ENCODE measurements around the gene PRKCA.

The PRKCA gene

GRCh38 chr17:66460558-66460957 is 158.1 kb downstream of the PRKCA start:
- H3K27ac ChIP-seq (replicated peaks) = peak overlapping the region; percentile 84

GRCh38 chr17:66461343-66461995 is 159.1 kb downstream of the PRKCA start:
- Histone ChIP-seq H3K27ac (replicated peaks) (peak overlapping the region; percentile 84), H3K4me3 (replicated peaks; ENCODE audit: insufficient read depth, low read length) (no peak overlapping the region), H3K27me3 (ENCODE audit: insufficient read depth, poor library complexity, severe bottlenecking) (no peaks in the 10 kb centered on the region)
- DNase-seq (ENCODE audit: low read depth in 1 of 2, low spot score in 1 of 2) = peak in 1 of 2 experiments; percentile 34
- TF ChIP-seq POLR2AphosphoS5 (IDR thresholded peaks at IDR 0.05; ENCODE audit: low read depth) (no peak), SPI1 (IDR thresholded peaks at IDR 0.05; ENCODE audit: borderline replicate concordance, low read depth) (peak; percentile 73)

More at GRCh38 chr17:66460558-66460957, 158.1 kb downstream of the PRKCA start:
- DNase-seq (ENCODE audit: low read depth in 1 of 2, low spot score in 1 of 2) = peak in 1 of 2 experiments; percentile 20
- Histone ChIP-seq H3K4me3 (replicated peaks; ENCODE audit: insufficient read depth, low read length) (no peak overlapping the region), H3K27me3 (ENCODE audit: insufficient read depth, poor library complexity, severe bottlenecking) (no peaks in the 10 kb centered on the region)
- TF ChIP-seq POLR2AphosphoS5 (IDR thresholded peaks at IDR 0.05; ENCODE audit: low read depth) (no peak), GABPA (IDR thresholded peaks at IDR 0.05; ENCODE audit: low read depth) (no peak), CTCF (IDR thresholded peaks at IDR 0.05; ENCODE audit: insufficient read depth, low read length) (no peak), SPI1 (IDR thresholded peaks at IDR 0.05; ENCODE audit: borderline replicate concordance, low read depth) (no peak), REST (IDR thresholded peaks at IDR 0.05; ENCODE audit: insufficient replicate concordance, low read depth) (no peak)

GRCh38 chr17:66462010-66462409 is 159.6 kb downstream of the PRKCA start:
- TF ChIP-seq REST (IDR thresholded peaks at IDR 0.05; ENCODE audit: insufficient replicate concordance, low read depth) = no peak
- no peak for TF ChIP-seq POLR2AphosphoS5 (IDR thresholded peaks at IDR 0.05; ENCODE audit: low read depth)
- no peak for TF ChIP-seq SPI1 (IDR thresholded peaks at IDR 0.05; ENCODE audit: borderline replicate concordance, low read depth)
- TF ChIP-seq CTCF (IDR thresholded peaks at IDR 0.05; ENCODE audit: insufficient read depth, low read length) = no peak
- no peak for TF ChIP-seq GABPA (IDR thresholded peaks at IDR 0.05; ENCODE audit: low read depth)
- H3K27ac ChIP-seq (replicated peaks) = peak overlapping the region; percentile 84
- DNase-seq (ENCODE audit: low read depth in 1 of 2, low spot score in 1 of 2) = peak in 1 of 2 experiments; percentile 60
- no peaks in the 10 kb centered on the region for H3K27me3 ChIP-seq (ENCODE audit: insufficient read depth, poor library complexity, severe bottlenecking)
- no peak overlapping the region for H3K4me3 ChIP-seq (replicated peaks; ENCODE audit: insufficient read depth, low read length)

- DNase-seq (ENCODE audit: low read depth in 1 of 2, low spot score in 1 of 2) = no peak
- no peaks in the 10 kb centered on the region for H3K27me3 ChIP-seq (ENCODE audit: insufficient read depth, poor library complexity, severe bottlenecking)
- H3K4me3 ChIP-seq (replicated peaks; ENCODE audit: insufficient read depth, low read length) = no peak overlapping the region
- TF ChIP-seq POLR2AphosphoS5 (IDR thresholded peaks at IDR 0.05; ENCODE audit: low read depth) (no peak), GABPA (IDR thresholded peaks at IDR 0.05; ENCODE audit: low read depth) (no peak), CTCF (IDR thresholded peaks at IDR 0.05; ENCODE audit: insufficient read depth, low read length) (no peak), REST (IDR thresholded peaks at IDR 0.05; ENCODE audit: insufficient replicate concordance, low read depth) (no peak), SPI1 (IDR thresholded peaks at IDR 0.05; ENCODE audit: borderline replicate concordance, low read depth) (no peak)
- H3K27ac ChIP-seq (replicated peaks) = no peak overlapping the region; the same call in 1 of the 2 replicates
Observed at GRCh38 chr17:66464921-66465320, 162.5 kb downstream of the PRKCA start.

Data from HL-60 (cell line).